ENCODE data around the gene TBL1X. TPM values are rescaled to one million over a fixed set of nuclear protein-coding genes. Genes with fewer than 3 reads are reported as not detected.

TBL1X gene
- total RNA-seq, 1 experiment from 2014 or later = 17.6 TPM

GRCh38 chrX:9581771-9582385 lies 117.0 kb downstream of the TBL1X start:
- no peaks in the 10 kb centered on the region for H3K9me2 ChIP-seq (ENCODE audit: insufficient read depth)

GRCh38 chrX:9582956-9583355 lies 118.1 kb downstream of the TBL1X start:
- H4K20me1 ChIP-seq (ENCODE audit: insufficient read depth) = 0 out of 2 replicates have a peak, but pooled peaks cover 5% of the 10 kb centered on the region
- no peaks in the 10 kb centered on the region for H3K9me3 ChIP-seq (ENCODE audit: insufficient read depth, low read depth)
- H3K4me2 ChIP-seq = no peak overlapping the region
- TF ChIP-seq EZH2 (IDR thresholded peaks at IDR 0.05; ENCODE audit: low read depth) (no peak), CTCF (conservative IDR thresholded peaks at IDR 0.05) (no peak)
- no TSS peak for BruUV-seq (replicated peaks)
- intact Hi-C loops (cut with micrococcal nuclease; ENCODE audit: unreplicated experiment) = no loop called here
- no peak overlapping the region for H2AFZ ChIP-seq
- CTCF ChIA-PET = no interaction called here
- H3K36me3 ChIP-seq (ENCODE audit: low read depth) = no peaks in the 10 kb centered on the region
- no peaks in the 10 kb centered on the region for H3F3A ChIP-seq (ENCODE audit: insufficient read depth, low read depth)
- H3K27me3 ChIP-seq (ENCODE audit: insufficient read depth, low read depth) = no peaks in the 10 kb centered on the region
- H3K9me2 ChIP-seq (ENCODE audit: insufficient read depth) = no peaks in the 10 kb centered on the region
- DNase-seq = no peak
- no peak overlapping the region for H3K4me3 ChIP-seq
- POLR2A ChIA-PET (ENCODE audit: unreplicated experiment) = no interaction called here
- no peaks in the 10 kb centered on the region for H3K4me1 ChIP-seq (replicated peaks; ENCODE audit: insufficient read depth)
- no peak overlapping the region for H3K27ac ChIP-seq
- H3K79me2 ChIP-seq (ENCODE audit: low read depth) = no peaks in the 10 kb centered on the region

More at GRCh38 chrX:9581771-9582385, 117.0 kb downstream of the TBL1X start:
- Histone ChIP-seq H3K27ac (no peak overlapping the region), H2AFZ (no peak overlapping the region), H3K27me3 (ENCODE audit: insufficient read depth, low read depth) (no peaks in the 10 kb centered on the region), H3K36me3 (ENCODE audit: low read depth) (no peaks in the 10 kb centered on the region), H3K79me2 (ENCODE audit: low read depth) (no peaks in the 10 kb centered on the region), H3K4me1 (replicated peaks; ENCODE audit: insufficient read depth) (no peaks in the 10 kb centered on the region), H3K4me2 (no peak overlapping the region), H3K4me3 (no peak overlapping the region), H3K9me3 (ENCODE audit: insufficient read depth, low read depth) (no peaks in the 10 kb centered on the region), H4K20me1 (ENCODE audit: insufficient read depth) (0 out of 2 replicates have a peak, but pooled peaks cover 5% of the 10 kb centered on the region), H3F3A (ENCODE audit: insufficient read depth, low read depth) (no peaks in the 10 kb centered on the region)
- ChIA-PET CTCF (no interaction called here), POLR2A (ENCODE audit: unreplicated experiment) (no interaction called here)
- TF ChIP-seq EZH2 (IDR thresholded peaks at IDR 0.05; ENCODE audit: low read depth) (no peak), CTCF (conservative IDR thresholded peaks at IDR 0.05) (no peak)
- no TSS peak for BruUV-seq (replicated peaks)
- no peak for DNase-seq
- intact Hi-C loops (cut with micrococcal nuclease; ENCODE audit: unreplicated experiment) = no loop called here

GRCh38 chrX:9586992-9587392 lies 122.1 kb downstream of the TBL1X start:
- no TSS peak for BruUV-seq (replicated peaks)
- CTCF ChIA-PET = no interaction called here

More at GRCh38 chrX:9586992-9587392, 122.1 kb downstream of the TBL1X start:
- H3K4me1 ChIP-seq (replicated peaks; ENCODE audit: insufficient read depth) = no peaks in the 10 kb centered on the region
- H3K36me3 ChIP-seq (ENCODE audit: low read depth) = no peaks in the 10 kb centered on the region
- H3K9me3 ChIP-seq (ENCODE audit: insufficient read depth, low read depth) = no peaks in the 10 kb centered on the region
- intact Hi-C loops (cut with micrococcal nuclease; ENCODE audit: unreplicated experiment) = no loop called here
- no peak overlapping the region for H3K4me3 ChIP-seq
- H4K20me1 ChIP-seq (ENCODE audit: insufficient read depth) = 0 out of 2 replicates have a peak, but pooled peaks cover 5% of the 10 kb centered on the region
- TF ChIP-seq EZH2 (IDR thresholded peaks at IDR 0.05; ENCODE audit: low read depth) (no peak), CTCF (conservative IDR thresholded peaks at IDR 0.05) (no peak)
- H3K79me2 ChIP-seq (ENCODE audit: low read depth) = no peaks in the 10 kb centered on the region
- POLR2A ChIA-PET (ENCODE audit: unreplicated experiment) = no interaction called here
- H3K4me2 ChIP-seq = no peak overlapping the region
- H3K27me3 ChIP-seq (ENCODE audit: insufficient read depth, low read depth) = no peaks in the 10 kb centered on the region
- no peak overlapping the region for H2AFZ ChIP-seq
- H3F3A ChIP-seq (ENCODE audit: insufficient read depth, low read depth) = no peaks in the 10 kb centered on the region
- no peak overlapping the region for H3K27ac ChIP-seq
- no peak for DNase-seq
- no peaks in the 10 kb centered on the region for H3K9me2 ChIP-seq (ENCODE audit: insufficient read depth)

Data from PC-9 (cell line).